HK-2 (cell line): ENCODE results near the gene MGST3.
"Not testable (repeated sequence)": the region's sequence is repeated elsewhere in the genome, so short reads cannot be mapped to it uniquely, and the experiment has no call there.

Experiments used
- DNase-seq: peaks from one replicate; pipeline ENCODE4 v3.0.0-alpha.2; 2018; ENCODE audit not compliant: unreplicated experiment

MGST3 gene

DNA sequence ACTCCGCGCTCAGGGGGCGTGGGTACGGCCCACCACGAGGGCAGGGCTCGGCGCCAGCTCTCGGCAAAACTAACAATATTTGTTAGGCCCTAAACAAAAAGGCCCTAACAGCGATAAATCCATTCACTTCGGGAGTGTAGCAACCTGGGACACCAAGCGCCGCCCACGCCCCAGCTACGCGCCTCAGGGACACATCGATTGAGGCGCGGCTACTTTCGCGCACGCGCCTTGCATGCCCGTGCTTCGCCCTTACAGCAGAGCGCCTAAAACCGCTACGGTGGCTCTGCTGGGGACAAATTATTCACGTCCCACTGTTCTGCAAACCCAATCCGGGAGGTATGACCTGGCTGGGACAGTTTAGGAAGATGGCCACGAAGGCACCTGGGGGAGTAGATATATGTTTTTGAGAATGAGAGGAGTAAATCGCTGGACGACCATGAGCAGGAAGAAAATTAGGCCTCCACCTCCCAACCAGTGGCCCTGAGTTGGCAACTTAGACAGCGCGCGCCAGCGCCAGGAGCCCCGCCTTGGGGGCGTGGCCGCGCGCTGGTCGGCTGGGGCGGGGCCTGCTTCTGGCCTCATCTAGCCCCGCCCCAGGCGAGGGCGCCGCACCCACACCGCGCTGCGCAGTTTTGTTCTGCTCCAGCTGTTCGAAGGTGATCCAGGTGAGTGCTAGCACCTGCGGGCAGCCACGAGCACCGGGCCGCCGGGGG is at the start of gene MGST3:
TSS of gene MGST3 (plus strand) at position 606 of the 713 bp plus-strand sequence. CDS start 18,614 bp downstream, outside the sequence.
- DNase-seq, result peak; percentile 95

DNA sequence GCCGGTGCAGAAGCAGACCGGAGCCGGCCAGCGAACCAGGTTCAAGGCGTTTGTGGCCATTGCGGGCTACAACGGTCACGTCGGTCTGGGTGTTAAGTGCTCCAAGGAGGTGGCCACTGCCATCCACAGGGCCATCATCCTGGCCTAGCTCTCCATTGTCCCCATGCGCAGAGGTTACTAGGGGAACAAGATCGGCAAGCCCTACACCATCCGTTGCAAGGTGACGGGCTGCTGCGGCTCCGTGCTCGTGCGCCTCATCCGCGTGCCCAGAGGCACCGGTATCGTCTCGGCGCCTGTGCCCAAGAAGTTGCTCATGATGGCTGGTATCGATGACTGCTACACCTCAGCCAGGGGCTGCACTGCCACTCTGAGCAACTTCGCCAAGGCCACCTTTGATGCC is 49.1 kb upstream of the MGST3 start:
- DNase-seq, result no peak

DNA sequence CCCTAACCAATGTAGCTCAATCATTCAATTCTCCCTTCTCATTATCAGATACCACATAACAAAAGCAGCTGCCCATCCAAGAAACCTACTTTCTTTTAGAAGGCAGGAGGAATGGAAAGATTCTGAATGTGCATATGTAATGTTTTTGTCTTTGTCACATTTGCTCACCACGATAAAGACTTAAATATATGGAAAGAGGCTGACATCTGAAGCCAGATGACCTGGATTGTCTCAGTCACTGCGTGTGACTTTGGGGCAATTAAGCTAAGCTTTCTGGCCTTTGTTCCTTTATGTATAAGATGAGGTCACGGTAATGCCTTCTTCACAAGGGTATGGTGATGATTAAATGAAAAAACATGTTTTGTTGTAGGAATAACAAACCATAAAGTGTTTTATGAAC is 44.6 kb upstream of the MGST3 start:
- no peak for DNase-seq

DNA sequence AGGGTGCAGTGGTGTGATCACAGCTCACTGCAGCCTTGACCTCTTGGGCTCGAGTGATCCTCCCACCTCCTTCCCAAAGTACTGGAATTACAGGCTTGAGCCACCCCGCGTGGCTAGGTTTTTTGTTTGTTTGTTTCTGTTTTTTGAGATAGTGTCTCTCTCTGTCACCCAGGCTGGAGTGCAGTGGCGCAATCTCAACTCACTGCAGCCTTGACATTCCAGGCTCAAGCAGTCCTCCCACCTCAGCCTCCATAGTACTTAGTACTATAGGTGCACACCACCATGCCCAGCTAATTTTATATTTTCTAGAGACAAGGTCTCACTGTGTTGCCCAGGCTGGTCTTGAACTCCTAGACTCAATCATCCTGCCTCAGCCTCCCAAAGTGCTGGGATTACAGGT is 39.6 kb upstream of the MGST3 start:
- DNase-seq, result not testable (repeated sequence)

DNA sequence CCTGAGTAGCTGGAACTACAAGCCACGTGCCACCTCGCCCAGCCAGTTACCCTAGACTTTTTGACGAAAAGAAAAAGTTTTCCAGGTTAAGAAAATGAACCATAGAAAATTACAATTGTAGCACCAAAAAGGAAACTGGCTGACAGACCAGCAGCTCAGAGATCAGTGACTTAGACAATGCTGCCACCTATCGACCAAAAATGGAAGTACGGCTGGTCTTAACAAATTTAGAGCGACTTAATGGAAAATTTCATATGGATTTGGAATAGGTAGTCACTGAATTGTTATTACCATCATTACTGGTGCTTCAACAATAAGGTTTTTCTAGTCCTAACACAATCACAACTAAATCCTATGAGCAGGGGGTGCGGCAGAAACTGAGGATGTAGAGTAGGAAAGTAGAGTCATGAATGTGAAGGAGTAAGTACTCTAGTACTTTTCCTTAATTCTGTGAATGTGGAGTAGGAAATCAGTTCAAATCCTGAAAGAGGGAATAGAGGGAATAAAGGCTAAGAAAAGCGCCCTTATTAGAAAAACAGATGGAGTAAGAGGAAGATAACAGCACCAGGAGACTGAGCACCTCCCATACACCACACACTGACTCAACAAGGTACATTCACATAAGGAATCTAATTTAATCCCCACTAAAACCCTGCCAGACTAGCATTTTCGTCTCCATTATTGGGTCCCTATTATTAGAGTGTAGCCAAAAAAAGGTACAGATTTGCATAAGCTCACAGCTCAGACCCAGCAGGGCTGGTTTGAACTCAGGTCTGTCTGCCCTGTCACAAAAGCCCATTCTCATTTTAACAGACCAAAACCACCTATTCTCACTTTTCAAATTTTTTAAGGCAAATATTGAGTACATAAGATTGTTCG is 37.9 kb upstream of the MGST3 start:
- DNase-seq, result peak; percentile 76

DNA sequence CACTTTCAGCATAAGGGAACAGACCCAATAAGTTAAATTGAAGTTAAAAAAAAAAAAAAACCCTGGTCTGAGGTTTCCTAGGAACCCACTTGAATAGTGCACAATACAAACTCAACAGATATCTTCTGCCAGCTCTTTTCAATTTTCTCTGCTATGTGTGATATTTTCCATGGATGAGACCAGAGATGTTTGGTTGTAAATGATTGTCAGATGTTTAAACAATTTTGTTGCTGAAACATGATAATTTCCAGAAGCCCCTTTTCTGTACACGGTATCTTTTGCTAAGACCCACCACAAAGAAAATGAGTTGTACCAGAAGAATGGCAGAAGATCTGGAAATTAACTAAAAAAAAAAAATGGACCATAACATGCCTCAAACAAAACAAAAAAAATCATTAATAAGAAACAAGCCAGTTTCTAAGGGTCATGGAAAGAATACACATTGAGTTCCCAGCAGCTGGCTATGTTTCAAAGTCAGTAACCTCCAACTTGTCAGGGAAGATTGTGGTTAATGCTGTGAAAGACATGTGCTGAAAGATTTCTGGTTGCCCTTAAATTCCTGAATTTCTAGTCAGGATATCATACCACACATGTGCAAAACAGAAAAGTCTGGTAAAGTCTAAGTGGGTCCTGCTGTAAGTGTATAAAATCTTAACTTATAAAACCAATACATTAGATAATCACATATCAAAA is 35.6 kb upstream of the MGST3 start:
- no peak for DNase-seq

DNA sequence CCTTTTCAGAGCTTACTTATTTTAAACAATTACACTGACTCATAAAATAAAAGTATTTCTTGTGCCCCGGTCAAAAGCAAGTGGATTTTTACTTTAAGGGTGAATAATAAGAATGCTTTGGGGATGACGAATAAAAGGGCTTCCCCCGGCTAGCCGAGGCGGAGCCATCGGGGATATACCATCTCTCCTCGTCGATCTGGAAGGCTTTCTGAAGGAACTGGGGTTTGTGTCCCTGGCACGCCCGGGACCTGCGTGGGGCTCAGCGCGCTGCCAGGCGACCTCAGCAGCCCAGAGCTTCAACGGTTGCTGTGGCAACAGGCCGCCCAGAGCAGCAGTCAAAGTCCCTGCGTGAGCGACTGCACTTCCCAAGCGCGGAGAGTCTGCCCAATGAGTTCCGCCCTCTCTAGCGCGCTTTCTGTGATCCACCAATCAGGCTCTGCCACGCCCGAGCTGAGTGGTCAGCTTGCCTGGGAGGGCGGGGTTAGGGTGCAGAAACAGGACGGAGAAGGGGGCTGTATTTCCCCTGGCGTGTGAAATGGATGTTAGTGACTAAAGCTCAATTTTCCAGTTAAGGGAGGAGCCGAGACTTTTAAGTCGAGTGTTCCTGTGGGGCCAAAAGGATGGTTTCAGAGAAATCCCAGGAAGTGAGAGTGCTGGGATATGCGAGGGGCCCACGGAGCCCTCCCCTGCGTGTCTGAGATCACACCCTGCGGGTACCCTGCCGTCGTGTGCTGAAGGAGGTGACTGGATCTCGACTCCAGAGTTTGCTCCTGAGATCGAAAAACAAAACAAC is 33.0 kb upstream of the MGST3 start:
- peak; percentile 96 for DNase-seq

DNA sequence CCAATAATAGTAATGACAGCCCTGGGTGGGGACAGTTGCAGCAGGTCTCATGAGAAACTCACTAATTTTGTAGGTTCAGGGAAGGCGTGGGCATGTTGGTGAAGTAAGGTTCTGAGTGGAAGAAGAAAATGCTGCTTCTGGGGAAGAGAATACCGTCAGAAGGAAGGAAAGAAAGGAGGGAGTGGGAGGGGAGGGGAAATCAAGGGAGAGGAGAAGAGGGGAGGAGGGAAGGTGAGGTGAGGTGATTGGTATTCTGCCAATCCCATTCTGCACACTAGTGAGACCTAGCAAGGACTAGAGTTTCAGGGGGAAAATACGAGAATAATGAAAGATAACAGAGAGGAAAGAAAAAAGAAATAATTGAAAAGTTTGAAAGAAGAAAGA is 32.4 kb upstream of the MGST3 start:
- no peak for DNase-seq

DNA sequence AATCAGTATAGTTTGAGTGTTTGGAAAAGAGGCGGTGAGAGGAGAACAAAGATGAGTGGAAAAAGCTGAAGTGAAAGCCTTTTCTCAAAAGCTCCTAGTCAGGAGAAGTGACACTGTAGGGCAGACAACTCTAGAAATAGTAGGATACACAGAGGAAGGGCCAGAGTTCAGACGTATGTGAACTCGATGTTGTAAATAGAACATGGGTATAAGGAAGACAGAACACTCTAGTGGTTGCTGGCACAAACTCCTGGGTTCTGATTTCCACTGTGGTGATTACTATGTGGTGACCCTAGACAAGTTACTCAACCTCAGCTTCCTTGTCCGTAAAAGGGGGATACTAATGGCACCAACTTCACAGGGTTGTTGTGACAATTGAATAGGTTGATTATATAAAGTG is 30.2 kb upstream of the MGST3 start:
- DNase-seq, result no peak

DNA sequence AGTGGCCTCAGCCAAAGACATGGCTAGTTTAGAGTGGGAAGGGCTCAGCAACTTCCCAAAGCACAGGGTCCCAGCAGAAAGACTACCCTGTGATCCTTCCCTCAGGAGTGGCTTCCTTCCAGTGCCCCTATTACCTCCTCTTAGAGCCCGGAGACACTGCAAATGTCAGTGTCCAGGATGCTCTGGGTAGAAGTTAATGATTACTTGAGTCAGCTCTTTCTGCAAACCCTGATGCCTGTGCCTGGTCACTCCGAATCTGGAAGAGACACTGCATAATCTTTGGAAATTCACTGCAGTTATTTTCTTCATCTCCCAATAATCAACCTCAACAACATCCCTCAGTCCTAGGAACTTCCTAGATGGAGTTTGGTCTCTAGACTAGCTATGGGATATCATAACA is 27.2 kb upstream of the MGST3 start:
- DNase-seq, result no peak

DNA sequence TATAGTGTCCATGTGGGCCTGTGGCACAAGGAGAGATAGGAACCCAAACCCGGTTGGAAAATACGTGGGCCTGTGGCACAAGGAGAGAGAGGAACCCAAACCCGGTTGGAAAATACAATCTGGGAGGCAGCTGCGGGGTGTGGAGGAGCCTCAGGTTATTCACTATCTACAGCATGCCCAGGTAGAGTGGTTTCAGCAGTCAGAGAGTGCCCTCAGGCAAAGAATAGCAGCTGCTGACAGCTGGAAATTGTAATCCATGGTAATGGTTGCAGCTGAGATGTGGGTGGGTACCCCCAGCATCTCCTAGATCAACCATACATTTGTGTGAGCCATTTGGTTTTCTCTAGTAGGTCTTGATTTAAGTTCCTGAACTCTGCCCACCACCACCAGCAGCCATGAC is 25.8 kb upstream of the MGST3 start:
- no peak for DNase-seq

DNA sequence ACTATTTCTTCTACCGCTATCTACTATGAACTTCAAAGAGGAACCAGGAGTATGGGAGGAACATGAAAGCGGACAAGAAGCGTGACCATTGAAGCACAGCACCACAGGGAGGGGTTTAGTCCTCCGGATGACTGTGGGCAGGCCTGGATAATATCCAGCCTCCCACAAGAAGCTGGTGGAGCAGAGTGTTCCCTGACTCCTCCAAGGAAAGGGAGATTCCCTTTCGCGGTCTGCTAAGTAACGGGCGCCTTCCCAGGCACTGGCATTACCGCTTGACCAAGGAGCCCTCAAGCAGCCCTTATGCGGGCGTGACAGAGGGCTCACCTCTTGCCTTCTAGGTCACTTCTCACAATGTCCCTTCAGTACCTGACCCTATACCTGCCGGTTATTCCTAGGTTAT is 24.4 kb upstream of the MGST3 start:
- DNase-seq, result peak; percentile 48

DNA sequence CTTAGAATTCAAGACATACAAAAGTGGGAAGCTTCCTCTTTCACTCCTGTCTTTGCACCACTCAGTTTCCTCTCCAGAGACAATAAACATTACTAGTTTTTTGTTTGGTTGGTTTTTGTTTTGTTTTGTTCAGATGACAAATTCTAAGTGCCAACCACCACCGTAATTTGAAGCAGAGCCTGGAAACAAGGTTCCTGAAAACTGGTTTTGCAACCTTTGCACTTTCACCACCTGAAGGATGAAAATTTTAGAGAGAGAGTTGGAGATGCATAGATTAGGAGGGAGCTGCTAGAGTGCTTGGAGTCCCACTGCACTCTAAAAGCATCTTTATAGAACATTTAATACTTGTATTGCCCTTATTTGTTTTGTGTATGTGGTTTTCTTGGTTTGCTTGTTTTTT is 20.2 kb upstream of the MGST3 start:
- no peak for DNase-seq

DNA sequence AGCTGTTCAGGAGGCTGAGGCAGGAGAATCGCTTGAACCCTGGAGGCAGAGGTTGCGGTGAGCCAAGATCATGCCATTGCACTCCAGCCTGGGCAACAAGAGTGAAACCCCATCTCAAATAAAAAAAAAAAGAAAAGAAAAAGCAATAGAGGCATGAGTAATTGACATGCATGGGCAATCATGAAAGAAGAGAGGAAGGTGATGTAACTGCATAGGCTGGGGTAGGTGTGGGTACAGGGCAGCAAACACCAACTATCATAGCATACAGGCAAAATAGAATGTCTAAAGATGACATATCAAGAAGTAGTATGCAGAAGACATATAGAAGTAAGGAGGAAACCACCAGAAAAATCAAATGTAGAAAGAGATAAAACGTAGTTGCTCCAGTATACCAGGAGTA is 19.0 kb upstream of the MGST3 start:
- peak; percentile 22 for DNase-seq

DNA sequence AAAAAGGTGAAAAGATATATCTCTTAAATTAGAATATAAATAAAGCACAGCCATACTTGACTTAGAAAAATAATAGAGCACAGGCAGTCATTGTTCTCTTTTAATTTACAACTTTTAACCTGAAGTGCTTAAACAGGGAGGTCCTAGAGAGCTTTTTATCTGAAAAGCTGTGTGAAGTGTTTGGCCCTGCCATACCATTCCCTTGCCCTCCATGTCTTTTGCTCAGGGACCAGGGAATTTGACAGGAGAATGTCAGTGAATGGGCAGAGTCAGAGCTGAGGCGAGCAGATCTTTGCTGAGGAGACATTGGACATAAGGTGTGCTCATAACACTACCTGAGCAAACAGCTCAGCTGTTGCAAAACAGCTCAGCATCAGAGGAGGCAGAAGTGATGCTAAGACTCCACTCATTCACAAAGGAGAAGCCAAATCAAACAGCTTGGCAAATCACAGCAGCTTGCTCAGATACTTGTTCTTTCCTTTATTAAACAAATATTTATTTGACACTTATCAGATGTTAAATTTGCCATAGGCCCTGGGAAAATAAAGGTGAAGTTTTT is 14.9 kb upstream of the MGST3 start:
- no peak for DNase-seq

DNA sequence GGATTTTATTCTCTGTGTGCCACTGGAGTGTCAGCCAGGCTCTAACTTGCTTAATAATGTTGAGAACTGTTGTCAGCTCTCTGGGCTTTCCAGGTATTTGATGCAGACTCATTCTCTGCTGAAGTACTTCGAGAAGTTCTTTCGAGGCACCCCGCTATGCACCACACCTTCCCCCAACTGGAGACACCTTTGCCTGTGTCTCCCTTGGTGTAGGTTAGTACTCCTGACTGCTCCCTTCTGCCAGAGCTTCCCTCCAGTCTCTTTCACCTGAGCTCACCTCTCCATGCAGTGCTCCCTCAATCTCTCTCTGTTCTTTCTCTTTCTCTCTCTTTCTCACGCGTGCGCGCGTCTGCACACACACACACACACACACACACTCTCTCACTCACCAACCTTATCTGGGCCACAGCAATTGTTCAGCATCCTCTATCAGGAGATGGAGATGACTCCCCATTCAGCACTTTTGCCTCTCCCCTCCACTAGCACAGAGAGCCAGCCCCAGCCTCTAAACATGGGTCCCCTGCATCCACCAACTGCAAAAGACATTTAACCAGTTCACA is 14.0 kb upstream of the MGST3 start:
- no peak for DNase-seq

DNA sequence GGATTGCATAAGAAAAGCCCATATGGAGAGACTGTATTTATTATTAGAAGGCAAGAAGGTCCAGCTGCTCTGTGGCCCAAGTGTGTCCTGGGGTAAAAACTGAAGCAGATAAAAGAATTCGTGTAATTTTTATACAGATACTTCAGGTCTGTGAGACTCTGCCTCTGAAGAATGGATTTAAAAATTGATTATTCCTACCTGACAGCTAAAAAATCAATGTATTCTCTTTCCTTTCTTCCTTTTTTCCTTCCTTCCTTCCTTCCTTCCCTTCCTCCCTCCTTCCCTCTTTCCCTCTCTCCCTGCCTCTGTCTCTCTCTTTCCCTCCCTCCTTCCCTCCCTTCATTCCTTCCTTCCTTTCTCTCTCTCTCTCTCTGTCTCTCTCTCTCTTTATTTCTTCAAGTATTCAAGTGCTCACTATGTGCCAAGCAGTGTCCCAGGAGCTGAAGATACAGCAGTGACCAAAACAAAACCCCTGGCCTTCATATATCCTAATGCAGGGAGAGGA is 11.3 kb upstream of the MGST3 start:
- DNase-seq, result no peak

DNA sequence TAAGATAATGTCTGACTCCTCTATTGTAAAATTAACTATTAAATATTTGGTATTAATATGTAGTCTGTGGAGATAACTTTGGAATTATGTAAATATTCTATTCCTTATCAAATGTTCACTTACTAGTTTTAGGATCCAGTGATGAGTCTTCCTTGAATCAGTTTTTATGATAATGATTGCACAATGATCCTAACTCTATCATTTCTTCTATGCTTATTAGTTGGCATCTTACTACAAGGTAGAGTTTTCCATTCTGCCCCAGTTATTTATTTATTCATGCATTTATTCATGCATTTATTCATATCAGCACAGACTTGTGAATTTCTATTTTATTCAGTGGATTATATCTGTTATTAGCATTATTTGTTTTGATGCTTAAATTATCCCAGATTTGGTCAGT is 7.4 kb upstream of the MGST3 start:
- no peak for DNase-seq

DNA sequence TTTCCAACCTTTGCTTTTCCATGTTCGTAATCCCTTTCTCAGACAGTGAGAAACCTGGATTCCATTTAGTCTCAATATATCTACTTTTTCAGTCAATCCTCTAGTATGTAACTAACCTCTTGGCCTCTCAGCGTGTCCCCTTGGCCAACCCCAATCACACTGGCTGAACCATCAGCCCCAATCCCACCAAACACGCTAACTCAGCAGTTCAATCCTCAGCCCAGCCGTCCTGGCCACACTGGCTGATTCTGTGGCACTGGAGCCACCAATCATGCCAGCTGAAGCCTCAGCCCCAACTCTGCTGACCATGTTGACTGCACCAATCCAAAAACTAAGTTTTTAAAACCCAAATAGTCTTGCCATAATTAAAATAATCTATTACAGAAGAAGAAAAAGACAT is 6.6 kb upstream of the MGST3 start:
- no peak for DNase-seq

DNA sequence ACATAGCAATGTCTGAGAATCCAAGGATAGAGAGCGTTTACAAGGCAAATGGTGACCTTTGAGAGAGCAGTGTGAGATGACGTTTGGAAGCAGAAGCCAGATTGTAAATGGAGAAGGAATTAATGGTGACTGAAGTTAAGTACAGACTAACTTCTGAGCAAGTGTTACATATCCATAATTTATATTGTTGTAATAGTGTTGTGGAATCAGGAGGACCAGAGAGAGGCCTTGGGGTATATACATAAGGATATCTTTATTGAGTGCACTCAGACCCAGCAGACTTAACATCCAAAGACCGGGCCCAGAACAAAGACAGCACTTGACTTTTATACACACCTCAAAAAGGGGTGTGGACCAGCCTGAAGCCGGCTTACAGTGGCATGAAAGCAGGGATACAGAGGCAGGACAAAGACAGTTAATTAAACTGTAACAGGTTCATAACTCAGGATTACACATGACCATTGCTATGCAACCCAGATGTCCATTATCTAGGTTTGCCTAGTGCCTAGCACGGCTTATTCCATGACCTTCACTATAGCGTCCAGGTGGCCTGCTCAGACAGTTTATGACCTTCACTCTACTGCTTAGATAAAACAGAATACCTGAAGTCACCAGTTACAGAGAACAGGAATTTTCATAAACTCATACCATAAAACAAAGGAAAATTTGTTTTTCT is 2.7 kb upstream of the MGST3 start:
- DNase-seq, result no peak
